Fibroblast of mammary gland (primary cell): Measurements from ENCODE around the gene CPED1.

Experiments used
- DNase-seq: peaks from one replicate; pipeline ENCODE4 v3.0.0-alpha.2; 2010; ENCODE audit warnings: low read depth
- H3K4me3 ChIP-seq: 2 replicates; pipeline ENCODE4 v1.5.1; 2011; ENCODE audit warnings: low read depth, mild to moderate bottlenecking, low read length, moderate library complexity; ENCODE audit not compliant: control insufficient read depth
- CTCF ChIP-seq: conservative IDR thresholded peaks from 2 replicates; pipeline ENCODE4 v1.5.1; 2011; ENCODE audit warnings: low read depth, low read length, inconsistent platforms; ENCODE audit not compliant: control insufficient read depth, insufficient read depth

The CPED1 gene

DNA sequence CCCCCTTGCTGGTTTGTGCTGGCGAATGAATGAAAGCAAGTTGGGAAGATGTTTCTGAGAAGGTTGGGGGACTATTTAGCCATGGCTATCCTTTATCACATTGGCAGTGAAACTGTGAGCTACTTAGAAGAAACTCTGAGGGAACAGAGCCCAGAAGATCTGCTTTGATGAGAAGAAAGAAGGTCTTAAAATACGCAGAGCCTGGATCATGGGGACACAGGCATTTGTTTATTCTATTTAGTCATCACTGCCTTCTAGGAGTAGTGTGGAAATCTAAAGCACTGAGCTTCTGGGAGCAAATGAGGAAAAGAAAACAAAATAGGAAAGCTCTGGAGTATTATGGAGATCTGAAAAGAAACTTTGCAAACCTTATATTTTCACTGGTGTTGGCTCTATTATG lies 28.5 kb downstream of the CPED1 start:
- peak; percentile 90 for DNase-seq
- no peak for TF ChIP-seq CTCF

GRCh38 chr7:121017586-121017985 lies 29.1 kb downstream of the CPED1 start:
- no peak for DNase-seq
- TF ChIP-seq CTCF = no peak
- H3K4me3 ChIP-seq = no peak overlapping the region

More for the DNA sequence above, 28.5 kb downstream of the CPED1 start:
- H3K4me3 ChIP-seq = no peak overlapping the region

DNA sequence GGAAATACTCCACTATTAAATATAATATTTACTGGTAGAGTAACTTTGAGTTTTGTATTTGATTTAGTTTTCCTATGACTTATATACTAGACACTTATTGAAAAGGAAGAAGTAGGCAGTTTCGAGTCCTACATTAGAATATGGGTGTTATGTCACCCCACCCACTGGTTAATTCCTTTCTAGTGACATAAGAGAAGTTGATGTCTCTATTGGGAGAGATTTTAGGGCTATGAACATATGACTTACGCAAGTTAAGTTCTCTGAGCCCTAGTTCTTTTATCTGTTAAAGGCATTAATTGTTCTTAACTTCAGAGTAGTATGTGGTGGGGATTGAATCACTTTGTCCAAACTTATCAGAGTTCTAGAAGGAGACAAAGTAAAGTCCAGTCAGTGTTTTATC lies 30.5 kb downstream of the CPED1 start:
- TF ChIP-seq CTCF = no peak
- no peak overlapping the region for H3K4me3 ChIP-seq
- peak; percentile 90 for DNase-seq

GRCh38 chr7:121020249-121020988 lies 31.9 kb downstream of the CPED1 start:
- DNase-seq = peak; percentile 82
- no peak for TF ChIP-seq CTCF
- no peak overlapping the region for H3K4me3 ChIP-seq

- no peak for DNase-seq
- no peak overlapping the region for H3K4me3 ChIP-seq
- no peak for TF ChIP-seq CTCF
These were observed 32.8 kb downstream of the CPED1 start for GRCh38 chr7:121020989-121021969.

GRCh38 chr7:121023194-121023593 lies 34.7 kb downstream of the CPED1 start:
- no peak for TF ChIP-seq CTCF
- DNase-seq = no peak
- no peak overlapping the region for H3K4me3 ChIP-seq
